Middle frontal gyrus (tissue), 1 donor: Measurements from ENCODE around the gene SNW1.
A peak's percentile ranks its signal among the peaks of the same experiment; 100 is the strongest.
"Not testable (repeated sequence)": the region's sequence is repeated elsewhere in the genome, so short reads cannot be mapped to it uniquely, and the experiment has no call there.

ENCODE experiments used
- DNase-seq: peaks from one replicate; pipeline ENCODE4 v3.0.0-alpha.2; 2015; ENCODE audit warnings: low spot score; ENCODE audit errors: extremely low spot score

SNW1 gene

GRCh38 chr14:77752266-77752665 is 8.7 kb downstream of the SNW1 start:
- no peak for DNase-seq

DNA sequence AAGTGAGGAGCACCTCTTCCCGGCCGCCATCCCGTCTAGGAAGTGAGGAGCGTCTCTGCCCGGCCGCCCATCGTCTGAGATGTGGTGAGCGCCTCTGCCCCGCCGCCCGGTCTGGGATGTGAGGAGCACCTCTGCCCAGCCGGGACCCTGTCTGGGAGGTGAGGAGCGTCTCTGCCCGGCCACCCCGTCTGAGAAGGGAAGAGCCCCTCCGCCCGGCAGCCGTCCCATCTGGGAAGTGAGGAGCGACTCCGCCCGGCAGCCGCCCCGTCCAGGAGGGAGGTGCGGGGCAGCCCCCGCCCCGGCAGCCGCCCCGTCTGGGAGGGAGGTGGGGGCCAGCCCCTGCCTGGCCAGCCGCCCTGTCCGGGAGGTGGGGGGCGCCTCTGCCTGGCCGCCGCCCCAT is 13.5 kb downstream of the SNW1 start:
- not testable (repeated sequence) for DNase-seq

GRCh38 chr14:77746064-77746702 is 14.8 kb downstream of the SNW1 start:
- no peak for DNase-seq

- DNase-seq: no peak
Observed at GRCh38 chr14:77741438-77741837, 19.5 kb downstream of the SNW1 start.

DNA sequence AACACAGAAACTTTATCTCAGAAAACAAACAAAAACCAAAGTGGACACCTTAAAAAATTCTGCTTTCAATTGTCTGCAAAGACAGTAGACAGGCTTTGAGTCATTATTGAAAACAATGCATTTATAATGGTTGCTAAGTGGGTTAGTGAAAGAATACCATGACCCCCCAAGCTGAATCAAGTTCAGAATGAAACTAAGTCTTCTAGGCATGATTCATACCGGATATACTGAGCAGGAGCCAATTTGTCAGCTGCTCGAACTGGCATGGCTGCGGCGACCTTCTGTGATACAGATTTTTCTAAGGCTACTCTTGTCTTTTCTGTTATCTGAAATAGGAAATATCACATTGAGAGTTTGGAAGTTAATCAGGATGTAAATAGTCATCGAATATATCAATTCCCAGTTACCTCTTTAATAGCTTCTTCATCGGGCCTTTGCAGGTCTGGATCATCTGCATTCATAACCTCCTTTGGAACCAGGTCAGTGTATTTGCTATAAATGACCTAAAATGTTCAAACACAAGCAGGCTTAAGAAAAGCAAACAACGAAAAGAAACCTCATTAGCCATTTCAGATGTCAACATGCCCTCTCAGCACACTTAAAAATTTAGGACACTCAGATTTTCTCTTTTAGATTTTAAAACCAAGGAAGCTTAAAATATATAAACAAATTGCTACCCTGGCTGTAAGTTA is 22.3 kb downstream of the SNW1 start:
- DNase-seq: no peak

DNA sequence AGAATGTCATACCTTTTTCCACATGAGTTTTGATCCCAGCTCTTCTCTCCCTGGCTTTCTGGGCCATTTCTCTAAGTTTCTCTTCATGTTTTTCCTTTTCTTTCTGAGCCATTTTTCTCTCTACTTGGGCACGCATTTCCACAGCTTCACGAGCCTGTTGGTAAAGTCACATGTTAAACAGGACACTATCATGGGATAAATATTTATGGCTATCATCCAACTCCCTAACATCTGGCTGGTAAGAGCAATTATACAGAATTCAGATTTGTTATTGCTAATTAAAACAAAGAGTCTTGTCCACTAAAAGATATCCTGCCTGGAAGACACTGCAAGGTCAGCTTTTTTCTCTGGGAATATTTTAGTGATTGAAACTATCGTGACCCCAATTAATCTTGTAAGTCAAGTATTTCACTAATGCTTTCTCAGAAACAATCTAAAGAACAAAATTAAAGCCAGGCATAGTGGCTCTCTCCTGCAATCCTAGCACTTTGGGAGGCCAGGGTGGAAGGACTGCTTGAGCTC is 29.9 kb downstream of the SNW1 start:
- no peak for DNase-seq

DNA sequence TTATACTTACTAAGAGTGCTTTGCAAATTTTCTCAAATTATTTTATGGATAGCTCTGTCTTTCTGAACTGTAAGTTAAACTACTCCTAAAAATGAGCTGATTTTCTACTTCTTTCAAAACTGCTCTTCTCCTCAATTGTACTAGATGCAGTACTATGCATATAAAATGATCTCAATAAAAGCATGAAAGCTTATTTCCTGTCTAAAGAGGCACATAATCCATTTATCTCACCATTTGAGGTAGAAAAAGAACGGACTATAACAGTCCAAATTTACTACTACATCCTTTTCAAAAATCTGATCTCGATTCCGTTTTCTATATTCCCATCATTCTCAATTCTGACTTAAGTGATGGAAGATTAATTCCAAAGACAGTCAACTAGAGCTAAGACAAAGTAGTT is 38.7 kb downstream of the SNW1 start:
- no peak for DNase-seq

DNA sequence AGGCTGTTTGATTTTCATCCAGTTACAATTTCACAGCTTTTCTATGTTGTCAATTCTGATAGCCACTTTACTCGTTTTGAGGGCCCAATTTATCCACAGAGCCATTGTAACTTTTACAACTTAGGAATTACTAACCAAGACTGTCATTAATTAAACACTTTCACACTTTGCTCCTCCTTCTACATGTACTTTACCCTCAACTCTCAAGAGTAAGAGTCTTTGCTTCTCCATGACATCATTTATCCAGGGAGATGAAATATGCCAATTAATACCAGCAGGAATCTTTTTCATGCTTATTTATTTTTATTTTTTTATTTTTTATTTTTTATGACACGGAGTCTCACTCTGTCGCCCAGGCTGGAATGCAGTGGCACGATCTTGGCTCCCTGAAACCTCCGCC is 39.5 kb downstream of the SNW1 start:
- DNase-seq: no peak

DNA sequence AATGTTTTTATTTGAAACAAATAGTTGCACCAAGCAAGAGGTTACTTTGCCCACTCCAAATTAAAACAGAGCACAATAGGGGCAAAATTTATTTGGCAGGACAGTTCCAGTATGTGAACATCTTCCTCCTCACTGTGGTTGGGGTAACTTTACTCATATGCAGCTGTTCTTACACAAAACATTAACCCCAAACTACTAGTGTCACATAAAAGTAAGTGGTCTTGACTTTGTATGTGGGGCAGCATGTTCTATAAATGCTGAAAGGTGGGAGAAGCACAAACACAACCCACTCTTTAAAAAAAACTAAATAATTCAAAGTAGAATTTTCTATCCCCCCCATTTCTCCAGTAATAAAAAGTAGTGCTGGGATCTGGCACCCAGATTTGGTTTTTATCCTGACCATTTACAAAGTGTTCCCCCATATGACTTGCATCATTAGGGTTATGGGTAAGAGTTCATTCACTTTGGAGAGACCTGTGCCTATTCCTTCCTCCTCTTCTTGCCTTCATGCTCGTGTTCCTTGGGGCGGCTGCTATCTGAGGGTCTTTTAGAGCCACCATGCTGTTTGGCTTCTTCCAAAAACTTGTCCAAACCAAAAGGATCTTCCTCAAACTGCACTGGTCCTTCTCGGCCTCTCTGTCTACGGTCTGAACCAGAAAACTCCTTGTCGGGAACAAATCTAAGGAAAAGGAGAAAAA is 43.2 kb downstream of the SNW1 start:
- no peak for DNase-seq

- DNase-seq: no peak
Observed at GRCh38 chr14:77714926-77715325, 46.0 kb downstream of the SNW1 start.

DNA sequence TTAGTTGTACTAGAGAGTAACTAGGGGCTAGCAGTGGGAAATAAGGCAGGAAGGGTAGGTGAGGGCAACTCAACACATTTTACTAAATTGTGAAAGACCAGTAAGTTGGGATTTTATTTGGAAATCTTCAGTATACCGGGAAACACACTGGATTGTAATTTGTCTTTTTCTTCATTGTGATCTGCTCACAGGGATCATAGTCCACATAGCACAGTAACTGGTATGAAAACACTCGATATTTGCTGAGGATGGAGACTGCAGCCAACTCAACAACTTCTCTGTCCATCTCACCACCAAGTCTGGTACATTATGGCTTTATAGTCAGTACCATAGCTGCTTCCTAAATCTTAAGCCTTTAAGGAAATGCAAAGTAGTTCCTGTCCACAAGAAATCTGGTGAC is 50.6 kb downstream of the SNW1 start:
- no peak for DNase-seq

DNA sequence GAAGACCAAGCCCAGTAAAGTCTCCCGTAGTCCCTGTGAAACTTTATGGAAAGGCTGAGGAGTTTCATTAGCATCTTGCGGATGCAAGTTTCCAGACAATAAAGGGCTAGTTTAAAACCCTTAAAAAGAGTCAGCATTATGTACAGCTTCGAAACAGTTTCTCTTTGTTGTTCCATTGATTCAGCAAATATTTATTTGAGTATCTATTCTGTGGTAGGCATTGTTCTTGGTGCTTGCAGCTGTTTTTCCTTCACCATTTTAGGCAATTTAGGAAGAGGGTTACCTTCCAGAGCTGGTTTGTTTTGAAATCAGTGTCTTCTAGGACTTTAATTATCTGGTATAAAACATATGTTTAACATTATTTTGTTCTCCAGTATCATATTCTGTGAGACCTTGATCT is 51.5 kb downstream of the SNW1 start:
- no peak for DNase-seq

- DNase-seq: no peak
Observed at GRCh38 chr14:77708749-77709148, 52.2 kb downstream of the SNW1 start.

DNA sequence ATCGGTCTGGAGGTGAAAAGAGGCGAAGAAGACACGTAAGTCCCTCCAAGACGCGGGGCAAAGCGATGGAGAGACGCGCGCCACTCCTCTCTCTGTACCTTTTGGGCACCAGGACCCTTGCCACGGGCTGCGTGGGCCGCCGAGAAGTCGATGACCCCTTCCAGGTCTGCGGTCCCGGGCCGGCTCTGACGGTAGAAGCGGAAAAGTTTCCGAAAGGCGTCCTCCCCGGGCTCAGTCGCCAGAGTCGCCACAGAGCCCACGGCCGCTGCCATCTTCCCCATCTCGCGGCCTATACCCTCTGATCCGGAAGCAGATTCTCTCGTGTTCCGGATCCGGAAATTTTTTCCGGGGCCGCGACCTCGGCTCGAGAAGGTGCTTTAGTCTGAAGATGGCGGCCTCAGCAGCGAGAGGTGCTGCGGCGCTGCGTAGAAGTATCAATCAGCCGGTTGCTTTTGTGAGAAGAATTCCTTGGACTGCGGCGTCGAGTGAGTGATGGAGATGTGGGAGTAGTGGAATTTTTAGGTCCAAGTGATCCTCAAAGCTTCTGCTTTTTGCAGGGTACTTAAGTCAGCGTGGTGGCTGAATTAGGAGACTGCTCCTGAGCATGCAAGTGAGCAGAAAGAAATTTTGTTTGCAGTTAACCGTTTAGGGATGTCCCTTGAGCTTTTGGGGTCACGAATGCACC is 53.1 kb downstream of the SNW1 start, which contains the start of the genes ALKBH1 and SLIRP:
ALKBH1 (minus strand) TSS at position 300 of the 685 bp plus-strand sequence; CDS start at position 281, 19 bp downstream.
SLIRP (plus strand) TSS at position 380 of the 685 bp plus-strand sequence; CDS start at position 389, 9 bp downstream.
- peak; percentile 92 for DNase-seq

DNA sequence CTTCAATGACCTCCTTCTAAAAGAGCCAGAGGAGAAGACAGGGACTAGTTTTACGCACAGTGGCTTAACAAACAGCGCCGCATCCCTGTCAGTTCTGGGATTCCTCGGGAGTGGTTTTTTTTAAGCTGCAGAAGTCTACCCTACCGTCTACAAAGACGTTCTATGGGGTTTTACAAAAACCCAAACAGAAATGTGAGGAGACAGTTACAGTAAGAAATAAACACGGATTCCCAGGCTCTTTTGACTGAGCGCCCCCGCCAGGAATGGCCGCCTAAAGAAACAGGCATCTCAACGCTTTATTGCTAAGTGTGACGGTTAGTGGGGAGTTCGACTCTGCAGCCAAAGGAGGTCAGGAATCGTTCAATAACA is 53.6 kb downstream of the SNW1 start:
- DNase-seq: peak; percentile 42

DNA sequence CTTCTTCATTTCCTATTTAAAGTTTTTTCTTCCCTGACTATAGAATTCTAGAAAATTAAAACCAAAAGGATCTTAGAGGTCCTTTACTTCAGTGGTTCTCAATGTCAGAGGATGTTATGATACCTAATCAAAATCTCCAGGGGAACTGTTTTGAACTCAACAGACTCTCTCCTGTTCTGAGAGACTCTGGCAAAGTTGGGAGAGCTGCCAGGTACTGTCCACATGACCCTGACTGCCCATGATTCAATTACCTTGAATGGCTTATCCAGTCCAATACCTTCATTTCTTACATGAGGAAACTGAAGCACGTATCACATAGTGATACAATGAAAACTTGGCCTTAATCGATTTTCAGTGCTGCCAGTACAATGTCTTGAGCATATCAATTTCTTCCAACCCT is 69.7 kb downstream of the SNW1 start:
- no peak for DNase-seq

GRCh38 chr14:77682158-77682553 is 78.8 kb downstream of the SNW1 start:
- no peak for DNase-seq

- no peak for DNase-seq
Observed at GRCh38 chr14:77681196-77682157, 79.5 kb downstream of the SNW1 start.

DNA sequence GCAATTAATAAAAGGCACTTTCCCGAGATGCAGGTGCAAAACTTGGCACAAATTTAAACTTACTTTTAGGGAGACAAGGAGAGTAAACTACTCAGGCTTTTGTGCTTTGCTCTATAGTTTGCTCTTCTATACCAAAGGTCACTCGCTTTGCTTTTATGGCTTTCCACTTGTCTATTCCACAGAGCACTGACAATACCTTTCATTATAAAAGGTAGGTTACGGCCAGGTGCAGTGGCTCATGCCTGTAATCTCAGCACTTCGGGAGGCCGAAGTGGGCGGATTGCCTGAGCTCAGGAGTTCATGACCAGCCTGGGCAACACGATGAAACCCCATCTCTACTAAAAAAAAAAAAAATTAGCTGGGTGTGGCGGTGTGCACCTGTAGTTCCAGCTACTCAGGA is 86.0 kb downstream of the SNW1 start:
- no peak for DNase-seq

- DNase-seq: no peak
Observed at GRCh38 chr14:77673193-77673592, 87.8 kb downstream of the SNW1 start.
